IPS-11a (cell line): ENCODE results near the gene BGLAP.

Source experiments
- H3K4me3 ChIP-seq: one replicate; pipeline ENCODE4 v1.5.1; 2013; ENCODE audit warnings: low read depth, low read length, control low read depth

The BGLAP gene

DNA sequence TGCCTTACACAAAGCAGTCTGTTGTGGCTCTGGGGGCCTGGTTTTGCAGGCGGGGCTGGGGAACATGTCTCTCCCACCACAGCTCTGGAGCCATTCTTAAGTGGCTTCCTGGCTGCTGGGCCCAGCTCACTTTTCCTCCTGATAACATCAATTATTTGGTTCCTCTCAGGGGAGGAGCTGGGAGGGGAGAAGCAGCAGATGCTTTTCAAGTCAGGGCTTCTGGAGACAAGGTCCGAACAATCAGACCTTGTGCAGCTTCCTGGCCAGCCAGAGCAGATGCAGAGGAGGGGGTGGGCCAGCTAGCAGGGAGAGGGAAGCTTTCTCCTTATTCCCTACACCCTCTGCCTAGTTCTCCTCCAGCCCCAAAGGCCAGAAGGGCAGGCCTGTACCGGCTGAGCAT, 9.5 kb downstream of the BGLAP start:
- no peak overlapping the region for H3K4me3 ChIP-seq

DNA sequence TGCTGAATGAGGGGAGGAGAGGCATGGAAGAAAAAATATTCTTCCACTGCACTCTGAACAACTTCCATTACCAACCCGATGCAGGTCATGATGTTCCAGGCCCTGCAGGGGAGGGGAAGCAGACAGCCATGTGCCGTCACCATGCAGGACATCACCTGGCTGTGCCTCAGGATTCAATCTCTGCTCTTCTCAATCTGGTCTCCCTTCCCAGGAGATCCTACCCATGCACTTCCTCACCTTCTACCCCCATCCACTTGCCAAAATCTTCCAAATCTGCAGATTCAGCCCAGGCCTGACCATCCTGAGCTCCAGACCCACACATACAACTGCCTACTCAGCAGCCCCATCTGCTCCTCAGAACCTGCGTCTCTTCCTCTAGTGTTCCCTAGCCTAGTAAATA, 11.7 kb downstream of the BGLAP start:
- no peak overlapping the region for H3K4me3 ChIP-seq

GRCh38 chr1:156257711-156258110, 15.7 kb downstream of the BGLAP start:
- H3K4me3 ChIP-seq: no peak overlapping the region

DNA sequence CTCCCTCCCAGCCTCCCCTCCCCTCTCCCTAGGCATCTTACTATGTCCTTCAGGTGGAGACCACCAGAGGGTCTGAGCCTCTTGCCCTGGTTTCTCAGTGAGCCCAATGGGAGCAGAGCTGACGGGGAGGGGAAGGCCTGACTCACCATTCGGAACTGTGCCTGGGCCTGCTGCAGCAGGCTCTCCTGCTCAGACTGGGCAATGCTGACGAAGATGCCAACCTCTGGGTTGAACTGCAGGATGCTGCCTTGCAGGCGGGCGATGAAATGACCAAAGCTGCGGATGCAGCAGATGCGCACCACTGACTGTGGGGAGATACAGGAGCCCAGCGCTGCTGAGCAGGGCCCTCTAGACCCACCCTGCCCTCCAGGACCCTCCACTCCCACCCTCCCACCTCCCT, 16.9 kb downstream of the BGLAP start:
- H3K4me3 ChIP-seq: no peak overlapping the region

- H3K4me3 ChIP-seq: no peak overlapping the region
Observed at GRCh38 chr1:156259805-156260204, 17.8 kb downstream of the BGLAP start.

DNA sequence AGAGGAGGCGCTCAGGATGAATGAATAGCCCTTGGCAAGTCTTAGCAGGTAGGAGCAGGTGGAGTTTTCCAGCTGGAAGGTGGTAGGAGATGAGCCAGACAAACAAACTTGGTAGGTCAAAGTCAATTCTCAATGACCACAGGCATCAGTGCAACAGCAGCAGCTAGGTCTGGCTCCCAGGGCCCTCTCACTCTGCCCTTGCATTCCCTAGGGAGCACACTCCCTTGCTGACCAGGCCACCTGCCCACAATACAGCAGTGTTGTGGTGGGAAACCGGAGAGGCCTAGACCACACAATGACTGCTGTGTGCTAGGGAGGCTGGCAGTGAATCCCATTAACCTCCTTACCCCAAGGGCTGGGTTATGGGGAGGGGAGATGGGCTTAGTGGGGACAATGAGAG, 18.9 kb downstream of the BGLAP start:
- H3K4me3 ChIP-seq: no peak overlapping the region

DNA sequence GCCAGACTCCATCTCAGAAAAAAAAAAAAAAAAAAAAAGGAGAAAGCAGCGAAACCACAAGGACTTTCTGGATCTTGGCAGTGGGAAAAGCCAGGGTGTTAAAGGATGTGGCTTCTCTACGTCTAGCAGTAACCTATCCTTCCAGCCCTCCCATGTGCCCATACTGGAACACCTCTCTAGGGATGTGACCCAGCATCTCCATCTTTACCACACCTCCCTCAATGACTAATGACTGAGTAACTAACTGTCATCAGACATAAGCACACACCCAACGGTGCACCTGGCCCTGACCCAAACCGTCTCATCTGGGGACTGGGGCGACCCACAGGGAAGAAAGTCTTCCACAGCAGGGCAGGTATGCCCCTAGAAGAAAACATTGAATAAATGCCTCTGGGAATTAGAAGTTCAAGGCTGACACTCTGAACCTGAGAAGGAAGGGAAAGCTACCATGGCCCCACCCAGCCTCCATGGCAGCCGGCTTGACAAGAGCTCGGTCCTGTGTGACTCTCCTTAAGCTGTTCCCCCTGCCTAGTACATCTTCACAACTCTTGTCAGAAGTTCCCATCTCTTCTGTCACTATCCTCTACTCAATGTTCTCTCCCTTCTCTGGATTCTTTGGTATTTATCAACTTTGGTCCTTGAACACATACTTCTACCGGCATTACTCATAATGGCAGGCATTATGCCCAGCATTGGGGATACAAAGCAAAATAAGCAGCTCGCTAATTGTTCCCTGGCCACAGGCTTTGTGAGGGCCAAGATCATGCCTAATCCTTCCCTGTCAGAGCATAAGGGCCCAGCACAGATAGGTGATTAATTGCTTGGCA, 20.7 kb downstream of the BGLAP start:
- no peak overlapping the region for H3K4me3 ChIP-seq

DNA sequence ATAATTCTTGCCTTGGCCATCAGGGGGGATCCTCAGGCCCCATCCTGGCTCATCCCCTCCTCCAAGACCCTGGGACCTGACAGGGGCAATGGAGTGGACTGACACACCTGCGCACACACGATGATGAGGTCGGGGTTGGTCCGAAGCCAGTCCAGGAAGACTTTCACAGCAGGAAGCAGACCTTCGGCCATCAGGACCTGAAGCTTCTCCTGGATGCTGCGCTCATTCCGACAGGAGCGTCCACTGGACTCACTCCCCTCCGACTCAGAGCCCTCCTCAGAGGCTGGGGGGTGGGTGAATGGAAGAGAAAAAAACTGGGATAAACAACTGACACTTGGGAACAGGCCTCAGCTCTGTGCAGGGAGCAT, 21.3 kb downstream of the BGLAP start:
- H3K4me3 ChIP-seq: no peak overlapping the region

DNA sequence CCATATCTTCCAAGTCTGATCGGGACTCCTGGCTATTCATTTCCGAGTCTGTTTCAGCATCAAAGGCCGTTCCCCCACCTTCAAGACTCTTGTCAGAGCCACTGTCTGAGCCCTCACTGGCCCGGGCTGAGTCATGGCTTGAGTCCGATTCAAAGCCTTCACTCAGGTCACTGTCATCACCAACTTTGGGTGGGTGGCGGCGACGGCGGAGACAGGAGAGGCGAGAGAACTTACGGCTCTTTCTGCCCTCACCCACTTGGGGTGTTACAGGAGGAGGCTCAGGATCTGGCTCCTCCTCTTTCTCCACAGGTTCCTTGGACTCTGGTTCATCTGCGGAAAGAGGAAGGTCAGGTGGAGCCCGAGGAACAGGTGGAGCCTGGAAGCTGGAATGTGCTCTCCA, 24.1 kb downstream of the BGLAP start:
- no peak overlapping the region for H3K4me3 ChIP-seq

GRCh38 chr1:156268336-156268735, 26.4 kb downstream of the BGLAP start:
- no peak overlapping the region for H3K4me3 ChIP-seq

- no peak overlapping the region for H3K4me3 ChIP-seq
Observed at GRCh38 chr1:156270314-156270713, 28.3 kb downstream of the BGLAP start.

- no peak overlapping the region for H3K4me3 ChIP-seq
Observed at GRCh38 chr1:156276532-156276931, 34.5 kb downstream of the BGLAP start.

DNA sequence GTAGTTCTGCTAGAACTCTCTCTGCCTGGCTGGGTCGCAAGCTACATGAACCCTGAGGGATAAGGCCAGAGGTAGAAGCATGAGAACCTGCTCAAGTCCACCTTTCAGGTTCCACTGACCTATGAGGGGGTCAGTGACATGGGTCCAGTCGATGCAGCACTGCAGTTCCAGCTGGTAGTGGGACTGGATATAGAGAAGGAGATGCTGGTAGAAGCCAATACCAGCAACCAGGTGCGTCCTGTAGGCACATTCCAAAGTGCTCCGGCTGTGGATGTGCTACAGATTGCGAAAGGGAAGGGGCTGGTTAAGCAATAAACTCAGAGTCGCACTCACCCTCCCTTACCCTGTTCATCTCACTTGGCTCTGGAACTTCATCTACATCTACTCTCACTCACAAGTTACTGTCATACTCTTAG, 35.0 kb downstream of the BGLAP start:
- no peak overlapping the region for H3K4me3 ChIP-seq

DNA sequence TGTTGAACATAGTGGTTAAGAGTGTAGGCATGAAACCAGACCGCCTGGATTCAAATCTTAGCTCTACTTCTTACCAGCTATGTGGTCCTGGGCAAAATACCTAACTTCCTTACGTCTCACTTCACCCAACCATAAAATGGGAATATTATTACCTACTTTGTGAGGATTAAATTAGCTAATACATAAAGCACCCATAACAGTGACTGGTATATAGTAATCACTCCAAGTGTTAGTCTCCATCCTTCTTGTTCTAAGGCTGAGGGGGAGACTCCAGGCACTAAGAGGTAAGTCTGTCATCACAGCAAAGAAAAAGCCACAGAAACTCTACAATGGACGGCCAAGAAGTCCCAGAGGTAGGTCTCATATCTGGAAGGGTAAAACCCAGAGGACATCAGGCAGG, 37.9 kb downstream of the BGLAP start:
- no peak overlapping the region for H3K4me3 ChIP-seq

GRCh38 chr1:156281281-156281680, 39.3 kb downstream of the BGLAP start:
- H3K4me3 ChIP-seq: peak overlapping the region; percentile 88

- peak overlapping the region; percentile 88 for H3K4me3 ChIP-seq
Observed at GRCh38 chr1:156281693-156282478, 39.9 kb downstream of the BGLAP start.

- H3K4me3 ChIP-seq: peak within 1 kb of the TSS; percentile 88
Observed at GRCh38 chr1:156282479-156283222, 40.7 kb downstream of the BGLAP start, which contains the start of gene SMG5. TSS of gene SMG5 (minus strand) at chr1:156282825. CDS start at chr1:156282680, 145 bp downstream.

- H3K4me3 ChIP-seq: peak overlapping the region; percentile 88
Observed at GRCh38 chr1:156283521-156283920, 41.5 kb downstream of the BGLAP start.

- H3K4me3 ChIP-seq: peak within 1 kb of the TSS; percentile 88
Observed at GRCh38 chr1:156284112-156284511, 42.1 kb downstream of the BGLAP start, which contains the start of gene TMEM79. TSS of gene TMEM79 (plus strand) at chr1:156284325. CDS start at chr1:156285227, 902 bp downstream.

DNA sequence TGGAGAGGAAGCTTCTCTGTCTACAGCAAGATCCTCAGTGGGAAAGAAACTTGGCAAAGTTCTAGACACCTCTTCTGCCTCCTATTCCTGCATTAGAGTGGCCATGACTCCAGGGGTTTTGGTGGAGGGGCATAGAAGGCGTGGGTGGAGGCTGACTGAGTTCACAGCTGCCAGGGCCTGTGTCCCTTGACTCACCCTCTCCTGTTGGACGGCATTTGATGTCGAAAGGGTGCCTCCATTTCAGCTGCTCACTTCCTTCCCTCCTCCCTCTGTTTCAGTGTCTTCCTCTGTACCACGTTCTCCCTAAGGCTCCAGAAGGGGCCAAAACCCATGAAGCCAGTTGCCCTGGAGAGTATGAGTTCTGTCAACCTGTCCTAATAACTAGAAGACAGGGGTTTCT, 42.8 kb downstream of the BGLAP start:
- no peak overlapping the region for H3K4me3 ChIP-seq

- no peak overlapping the region for H3K4me3 ChIP-seq
Observed at GRCh38 chr1:156285437-156285836, 43.5 kb downstream of the BGLAP start.
